T-cell (primary cell): Measurements from ENCODE around the gene CIROP. TPM values are rescaled to one million over a fixed set of nuclear protein-coding genes. Genes with fewer than 3 reads are reported as not detected.

ENCODE experiments used
- ATAC-seq, 4 experiments: fragments of 200-7000 bp in 3 of 4; fragments of 150-1000 bp in 1 of 4; cut with Tn5 transposase; replicated peaks in 1 of 4; 1 replicate in 3 of 4; 2 replicates in 1 of 4; pipeline ENCODE4 v1.10.0; 2021; ENCODE audit warnings: moderate library complexity in 3 of 4, mild to moderate bottlenecking in 2 of 4, moderate number of reproducible peaks in 1 of 4
- CTCF ChIA-PET, 2 donors: fragments of 300-600 bp; sonication (Branson Sonifier 250); formaldehyde crosslinking; loops; one replicate each; lab custom pipeline; 2022; ENCODE audit warnings: antibody characterized with exemption in 2 of 2; lab: Charles Lee
- POLR2A ChIA-PET, 2 donors: fragments of 300-600 bp; sonication (Branson Sonifier 250); formaldehyde crosslinking; loops; one replicate each; lab custom pipeline; 2022; ENCODE audit warnings: antibody characterized with exemption in 2 of 2; lab: Charles Lee
- DNase-seq, 35 experiments: peaks; one replicate each; pipeline versions ENCODE4 v3.0.0 to v3.0.0-alpha.2; 2013 to 2023
- H3K27ac ChIP-seq: one replicate; pipeline ENCODE4 v1.5.1; 2013; ENCODE audit warnings: low read length
- H3K27me3 ChIP-seq, 2 experiments: replicated peaks in 1 of 2; 1 replicate in 1 of 2; 2 replicates in 1 of 2; pipeline versions ENCODE4 v1.6.1 to v1.7.0; 2013; ENCODE audit warnings: low read length in 1 of 2, mixed read lengths in 1 of 2; ENCODE audit not compliant: control insufficient read depth in 2 of 2, insufficient read depth in 2 of 2; ENCODE audit errors: extremely low read depth in 1 of 2
- H3K36me3 ChIP-seq, 2 donors: 1 replicate in 1 of 2; 2 replicates in 1 of 2; pipeline versions ENCODE4 v1.6.1 to v1.7.0; 2013; ENCODE audit warnings: low read length in 1 of 2; ENCODE audit not compliant: control insufficient read depth in 2 of 2, insufficient read depth in 1 of 2; ENCODE audit errors: extremely low read depth in 1 of 2
- H3K4me1 ChIP-seq, 2 experiments: 1 replicate in 1 of 2; 2 replicates in 1 of 2; pipeline versions ENCODE4 v1.6.1 to v1.7.0; 2013; ENCODE audit warnings: low read length in 2 of 2, mixed read lengths in 1 of 2; ENCODE audit not compliant: insufficient read depth in 2 of 2, control insufficient read depth in 1 of 2; ENCODE audit errors: extremely low read depth in 1 of 2
- H3K4me3 ChIP-seq, 2 donors: 1 replicate in 1 of 2; 2 replicates in 1 of 2; pipeline versions ENCODE4 v1.5.1 to v1.7.0; 2013; ENCODE audit warnings: mild to moderate bottlenecking in 2 of 2, low read length in 1 of 2, moderate library complexity in 1 of 2; ENCODE audit not compliant: control insufficient read depth in 1 of 2; ENCODE audit errors: extremely low read depth in 1 of 2
- H3K9me3 ChIP-seq: 2 replicates; pipeline ENCODE4 v1.7.0; 2013
- H3K27ac Mint-ChIP-seq, 2 donors: one replicate each; pipeline ENCODE4 v1.8.0; 2020 to 2021; ENCODE audit warnings: mild to moderate bottlenecking in 2 of 2, mixed read lengths in 2 of 2
- H3K27me3 Mint-ChIP-seq, 2 donors: one replicate each; pipeline ENCODE4 v1.8.0; 2021 to 2022; ENCODE audit warnings: mixed read lengths in 2 of 2
- H3K36me3 Mint-ChIP-seq: one replicate; pipeline ENCODE4 v1.8.0; 2021; ENCODE audit warnings: mixed read lengths
- H3K4me1 Mint-ChIP-seq, 3 donors: one replicate each; pipeline ENCODE4 v1.8.0; 2020 to 2022; ENCODE audit warnings: mixed read lengths in 3 of 3, mild to moderate bottlenecking in 1 of 3
- H3K4me3 Mint-ChIP-seq, 3 donors: one replicate each; pipeline ENCODE4 v1.8.0; 2020 to 2022; ENCODE audit warnings: mild to moderate bottlenecking in 3 of 3, mixed read lengths in 3 of 3, moderate library complexity in 3 of 3
- H3K9me3 Mint-ChIP-seq, 3 donors: one replicate each; pipeline ENCODE4 v1.8.0; 2020 to 2022; ENCODE audit warnings: mixed read lengths in 3 of 3
- WGBS: methylation state at CpG from one replicate; pipeline ENCODE4 v1.1.5; 2013; ENCODE audit warnings: missing lambda C conversion rate; ENCODE audit not compliant: insufficient coverage; 5-methylcytosine and 5-hydroxymethylcytosine counted together
- total RNA-seq, 35 experiments: library from RNA in 6 of 35; stranded (reverse) in 6 of 35; fragments of 120-200 nt in 1 of 35; gene quantifications; one replicate each; pipeline versions ENCODE4 v1.2.1 to v1.2.4 and lab custom pipeline; 2013 to 2026

CIROP gene
- total RNA-seq, 5 donors from 2014 or later (not counting 1 experiment from before 2014, with no cell fraction given), result not detected

DNA sequence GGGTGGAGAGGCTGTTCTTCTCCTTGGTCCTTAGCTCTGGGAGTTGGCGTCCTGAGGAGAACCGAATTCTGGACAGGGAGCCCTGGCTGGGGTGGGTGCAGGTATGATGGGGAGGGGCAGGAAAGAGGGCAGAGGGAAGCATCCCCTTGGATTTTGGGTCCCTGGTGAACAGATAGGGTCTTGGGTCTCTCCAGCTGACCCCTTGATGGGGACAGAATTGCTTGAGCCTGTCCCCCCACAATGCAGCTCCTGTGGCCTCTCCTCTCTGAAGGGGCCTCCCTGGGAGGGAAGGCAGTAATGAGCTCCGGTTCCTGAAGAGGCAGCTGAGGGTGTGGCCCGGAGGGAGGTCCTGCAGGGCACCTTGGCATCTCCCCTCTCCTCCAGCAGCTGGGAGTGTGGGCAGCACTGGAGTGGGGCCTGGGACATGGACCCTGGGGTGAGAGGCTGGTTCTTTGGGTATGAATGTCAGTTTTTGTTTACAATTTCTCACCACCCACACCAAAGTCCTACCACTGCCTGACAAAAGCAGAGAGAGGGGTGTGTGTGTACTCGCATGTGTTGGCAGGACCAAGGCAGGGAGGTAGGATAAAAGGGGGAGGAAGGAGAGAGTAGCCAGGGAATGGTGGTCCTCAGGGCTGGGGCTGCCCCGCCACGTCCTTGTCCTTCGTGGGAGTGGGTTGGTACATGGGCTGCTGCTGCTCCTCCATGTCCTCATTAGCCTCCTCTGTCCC is 21.9 kb upstream of the CIROP start:
- ATAC-seq, result no peak
- CTCF ChIA-PET, result interaction anchor here in 1 of 2 donors (0.6 kb wide), 1 partner anchor 1005 kb away, joined by 4 read pairs; no protein-coding TSS in a partner anchor
- no peak overlapping the region for H3K4me3 Mint-ChIP-seq
- no peaks in the 10 kb centered on the region for H3K9me3 Mint-ChIP-seq
- Histone ChIP-seq H3K27me3 (peaks cover 0 to 20% of the 10 kb centered on the region in 2 experiments), H3K27ac (no peak overlapping the region), H3K4me3 (no peak overlapping the region), H3K9me3 (no peaks in the 10 kb centered on the region), H3K4me1 (peaks cover 0 to 7% of the 10 kb centered on the region in 2 experiments), H3K36me3 (no peaks in the 10 kb centered on the region)
- POLR2A ChIA-PET, result no interaction called here
- 72% methylated on average over 2 of the region's 8 CpGs for WGBS
- peaks cover 5 to 11% of the 10 kb centered on the region in 2 donors for H3K27me3 Mint-ChIP-seq
- peaks cover 6% of the 10 kb centered on the region for H3K36me3 Mint-ChIP-seq
- H3K4me1 Mint-ChIP-seq, result peaks cover 8 to 20% (median 14%) of the 10 kb centered on the region in 3 donors
- no peak for DNase-seq
- peak overlapping the region in 1 of 2 donors; percentile 8 for H3K27ac Mint-ChIP-seq

DNA sequence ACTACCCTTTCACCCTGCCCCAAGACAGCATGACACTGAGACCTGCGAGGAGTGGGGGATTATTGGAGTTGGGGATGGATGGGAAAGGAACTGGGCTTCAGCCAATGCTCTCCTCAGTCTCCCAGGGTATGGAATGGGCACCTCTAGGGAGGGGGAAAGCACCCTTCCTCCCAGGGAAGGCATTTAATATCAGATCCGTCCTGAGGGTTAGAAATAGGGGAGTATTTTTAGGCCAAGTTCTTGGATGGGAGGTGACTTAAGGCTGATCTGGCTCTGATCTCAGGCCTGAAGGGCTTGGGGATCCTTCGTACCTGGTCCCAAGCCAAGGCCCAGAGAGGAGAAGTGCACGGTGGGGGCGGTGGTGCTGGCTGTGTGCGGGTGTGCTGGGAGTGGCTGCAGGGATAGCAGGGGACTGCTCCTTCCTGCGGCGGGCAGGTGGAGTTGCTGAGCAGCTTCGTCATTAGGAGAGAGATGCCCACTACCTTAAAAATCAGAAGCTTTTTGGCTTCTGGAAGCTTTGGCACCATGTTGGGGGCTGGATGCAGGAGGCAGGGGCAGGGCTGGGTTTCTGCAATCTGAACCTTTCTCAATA is 21.2 kb upstream of the CIROP start:
- POLR2A ChIA-PET, result no interaction called here
- 100% methylated on average over 3 of the region's 9 CpGs for WGBS
- no peaks in the 10 kb centered on the region for H3K9me3 ChIP-seq
- Mint-ChIP-seq H3K27ac (no peak overlapping the region), H3K36me3 (peaks cover 6% of the 10 kb centered on the region), H3K4me1 (peaks cover 15 to 27% (median 21%) of the 10 kb centered on the region in 3 donors), H3K27me3 (peaks cover 5 to 9% of the 10 kb centered on the region in 2 donors), H3K4me3 (no peak overlapping the region), H3K9me3 (no peaks in the 10 kb centered on the region)
- no peak overlapping the region for H3K27ac ChIP-seq
- no peak for DNase-seq
- H3K36me3 ChIP-seq, result no peaks in the 10 kb centered on the region
- H3K4me3 ChIP-seq, result no peak overlapping the region
- peaks cover 0 to 16% of the 10 kb centered on the region in 2 experiments for H3K27me3 ChIP-seq
- ATAC-seq, result no peak
- H3K4me1 ChIP-seq, result peaks cover 4 to 13% of the 10 kb centered on the region in 2 experiments
- CTCF ChIA-PET, result interaction anchor here in 1 of 2 donors (0.6 kb wide), 1 partner anchor 1005 kb away, joined by 4 read pairs; no protein-coding TSS in a partner anchor

DNA sequence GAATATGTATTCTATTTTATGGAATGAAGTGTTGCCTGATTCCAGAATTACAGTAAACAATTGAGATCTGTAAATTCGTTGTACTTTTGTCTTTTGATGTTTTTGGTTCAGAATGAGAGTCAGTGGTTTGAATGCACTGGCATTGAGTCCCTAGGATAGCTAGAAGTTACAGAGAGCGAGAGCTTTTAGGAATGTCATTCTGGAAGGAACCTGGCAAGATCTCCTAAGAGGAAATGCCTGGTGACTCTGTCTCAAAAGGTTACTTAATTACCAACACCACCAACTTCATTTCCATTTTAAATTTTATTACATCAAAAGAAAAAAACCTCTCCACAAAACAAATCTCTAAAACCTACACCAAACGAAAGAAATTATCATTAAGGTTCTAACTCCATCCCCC is 20.2 kb upstream of the CIROP start:
- Histone ChIP-seq H3K4me3 (no peak overlapping the region), H3K27ac (no peak overlapping the region), H3K27me3 (peaks cover 0 to 14% of the 10 kb centered on the region in 2 experiments), H3K9me3 (no peaks in the 10 kb centered on the region), H3K4me1 (peaks cover 13 to 24% of the 10 kb centered on the region in 2 experiments), H3K36me3 (no peaks in the 10 kb centered on the region)
- Mint-ChIP-seq H3K27ac (no peak overlapping the region), H3K9me3 (no peaks in the 10 kb centered on the region), H3K4me3 (no peak overlapping the region), H3K4me1 (peaks cover 25 to 37% (median 31%) of the 10 kb centered on the region in 3 donors), H3K27me3 (peaks cover 0 to 6% of the 10 kb centered on the region in 2 donors), H3K36me3 (peaks cover 6% of the 10 kb centered on the region)
- ChIA-PET CTCF (interaction anchor here in 1 of 2 donors (0.7 kb wide), 1 partner anchor 131 kb away, joined by 3 read pairs; no protein-coding TSS in a partner anchor), POLR2A (no interaction called here)
- 13% methylated on average over 1 of the region's 3 CpGs for WGBS
- DNase-seq (no peak), ATAC-seq (no peak)

DNA sequence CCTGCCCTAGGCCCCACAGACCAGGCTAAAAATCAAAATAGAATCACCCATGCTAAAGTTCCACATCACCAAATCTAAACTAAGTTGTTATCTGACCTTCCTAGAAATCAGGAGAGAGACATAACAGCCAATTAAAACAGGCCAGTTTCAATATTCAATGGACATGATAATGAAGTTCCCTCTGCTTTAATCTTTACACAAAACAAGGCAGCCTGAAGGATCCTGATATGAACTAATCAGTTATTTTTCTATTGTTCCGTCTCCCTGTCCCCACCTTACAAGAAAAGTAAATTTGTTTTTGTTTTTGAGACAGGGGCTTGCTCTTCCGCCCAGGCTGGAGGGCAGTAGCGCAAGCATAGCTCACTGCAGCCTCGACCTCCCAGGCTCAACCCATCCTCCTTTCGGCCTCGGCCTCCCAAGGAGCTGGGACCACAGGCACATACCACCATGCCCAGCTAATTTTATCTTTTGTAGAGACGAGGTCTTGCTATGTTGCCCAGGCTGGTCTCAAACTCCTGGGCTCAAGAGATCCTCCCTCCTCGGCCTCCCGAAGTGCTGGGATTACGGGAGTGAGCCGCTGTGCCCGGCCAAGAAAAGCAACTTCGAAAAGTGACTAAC is 19.7 kb upstream of the CIROP start:
- no peak overlapping the region for H3K27ac Mint-ChIP-seq
- ChIA-PET POLR2A (no interaction called here), CTCF (interaction anchor here in 1 of 2 donors (0.7 kb wide), 1 partner anchor 130 kb away, joined by 3 read pairs; no protein-coding TSS in a partner anchor)
- Histone ChIP-seq H3K27ac (no peak overlapping the region), H3K36me3 (no peaks in the 10 kb centered on the region), H3K4me1 (peaks cover 16 to 29% of the 10 kb centered on the region in 2 experiments), H3K9me3 (no peaks in the 10 kb centered on the region), H3K27me3 (peaks cover 0 to 17% of the 10 kb centered on the region in 2 experiments), H3K4me3 (no peak overlapping the region)
- H3K27me3 Mint-ChIP-seq, result peaks cover 0 to 6% of the 10 kb centered on the region in 2 donors
- H3K4me3 Mint-ChIP-seq, result no peak overlapping the region
- ATAC-seq (no peak), DNase-seq (no peak)
- WGBS, result 93% methylated on average over 10 of the region's 13 CpGs
- H3K4me1 Mint-ChIP-seq, result peaks cover 31 to 43% (median 37%) of the 10 kb centered on the region in 3 donors
- peaks cover 6% of the 10 kb centered on the region for H3K36me3 Mint-ChIP-seq
- no peaks in the 10 kb centered on the region for H3K9me3 Mint-ChIP-seq

DNA sequence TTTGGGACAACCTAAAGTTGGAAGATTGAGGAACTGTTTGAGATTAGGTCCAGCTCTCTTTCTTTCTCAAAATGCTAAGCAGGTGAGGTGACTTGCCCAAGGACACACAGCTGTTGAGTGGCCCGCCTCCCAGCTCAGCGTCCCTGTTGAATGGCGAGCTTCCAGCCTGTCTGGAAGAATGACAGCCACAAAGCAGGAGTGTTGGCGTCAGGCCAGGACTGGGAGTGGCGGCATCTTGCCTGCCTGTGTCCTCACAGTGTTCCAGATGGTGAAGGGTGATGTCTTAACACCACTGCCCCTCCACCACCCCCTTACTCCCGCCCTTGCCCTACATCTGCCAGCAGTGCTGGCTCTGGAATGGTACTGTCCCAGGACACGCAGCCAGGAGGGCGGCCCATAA is 18.6 kb upstream of the CIROP start:
- ATAC-seq (no peak), DNase-seq (no peak)
- H3K27ac ChIP-seq, result no peak overlapping the region
- no peak overlapping the region for H3K4me3 Mint-ChIP-seq
- no peaks in the 10 kb centered on the region for H3K9me3 Mint-ChIP-seq
- 83% methylated on average over 6 of the region's 8 CpGs for WGBS
- no peaks in the 10 kb centered on the region for H3K36me3 ChIP-seq
- ChIA-PET POLR2A (no interaction called here), CTCF (interaction anchor here (0.9 to 1.4 kb wide), 2 partner anchors 40 to 64 kb away, joined by 3 read pairs; no protein-coding TSS in a partner anchor)
- H3K9me3 ChIP-seq, result no peaks in the 10 kb centered on the region
- no peaks in the 10 kb centered on the region for H3K27me3 Mint-ChIP-seq
- H3K4me1 ChIP-seq, result peaks cover 26 to 39% of the 10 kb centered on the region in 2 experiments
- H3K4me1 Mint-ChIP-seq, result peaks cover 41 to 46% (median 45%) of the 10 kb centered on the region in 3 donors
- H3K27ac Mint-ChIP-seq, result no peak overlapping the region
- no peaks in the 10 kb centered on the region for H3K36me3 Mint-ChIP-seq
- H3K27me3 ChIP-seq, result peaks cover 0 to 16% of the 10 kb centered on the region in 2 experiments
- H3K4me3 ChIP-seq, result no peak overlapping the region

DNA sequence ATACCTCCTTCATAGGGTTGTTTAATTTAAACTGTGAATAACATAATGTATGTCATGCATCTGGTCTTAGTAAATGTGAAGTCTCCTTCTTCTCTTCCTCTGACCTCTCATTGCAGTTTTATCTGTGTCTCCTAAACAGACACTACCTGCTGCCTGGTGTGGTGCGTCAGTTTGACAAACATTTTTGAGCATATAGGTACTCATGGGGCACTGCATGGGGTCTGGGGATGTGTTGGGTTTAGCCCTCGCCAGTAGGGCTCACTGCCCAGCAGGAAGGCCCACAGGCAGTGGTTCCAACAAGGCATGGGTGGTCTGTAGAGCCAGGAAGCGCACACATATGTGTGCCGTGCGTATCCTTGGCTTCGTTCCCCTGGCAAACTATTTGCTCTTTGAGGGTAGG is 17.3 kb upstream of the CIROP start:
- H3K27me3 ChIP-seq, result peaks cover 0 to 10% of the 10 kb centered on the region in 2 experiments
- ATAC-seq, result no peak
- POLR2A ChIA-PET, result no interaction called here
- Mint-ChIP-seq H3K36me3 (no peaks in the 10 kb centered on the region), H3K9me3 (no peaks in the 10 kb centered on the region), H3K27me3 (no peaks in the 10 kb centered on the region), H3K4me1 (peaks cover 47 to 49% (median 48%) of the 10 kb centered on the region in 3 donors), H3K27ac (peak overlapping the region in 1 of 2 donors; percentile 34), H3K4me3 (no peak overlapping the region)
- H3K36me3 ChIP-seq, result no peaks in the 10 kb centered on the region
- CTCF ChIA-PET, result interaction anchor here (0.6 to 3.0 kb wide), 8 partner anchors 8 to 230 kb away, joined by 3 to 74 read pairs (median 4); partner anchors contain the start of genes ACIN1 (in 1 of the 2), C14orf119 (in 1 of the 2), SLC22A17 (in 1 of the 2) and SLC7A8 (in 1 of the 2)
- no peak for DNase-seq
- WGBS, result 81% methylated on average over 2 of the region's 6 CpGs
- H3K27ac ChIP-seq, result no peak overlapping the region
- H3K4me1 ChIP-seq, result peaks cover 32 to 48% of the 10 kb centered on the region in 2 experiments
- H3K9me3 ChIP-seq, result no peaks in the 10 kb centered on the region
- H3K4me3 ChIP-seq, result no peak overlapping the region
